ENCODE results near the gene DOCK10.

DNA sequence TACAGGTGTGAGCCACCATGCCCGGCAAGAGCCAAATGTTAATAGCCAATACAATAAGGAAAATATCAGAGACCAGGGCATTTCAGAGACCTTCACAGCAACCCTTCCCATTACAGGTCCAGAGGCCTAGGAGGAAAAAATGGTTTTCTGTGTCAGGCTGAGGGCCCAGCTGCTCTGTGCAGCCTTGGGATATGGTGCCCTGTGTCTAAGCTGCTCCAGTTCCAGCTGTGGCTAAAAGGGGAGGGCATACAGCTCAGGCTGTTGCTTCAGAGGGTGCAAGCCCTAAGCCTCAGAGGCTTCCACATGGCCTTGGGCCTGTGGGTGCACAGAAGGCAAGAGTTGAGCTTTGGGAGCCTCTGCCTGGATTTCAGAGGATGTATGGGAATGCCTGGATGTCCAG, 306.0 kb downstream of the DOCK10 start:
- TF ChIP-seq, protein P1, sequence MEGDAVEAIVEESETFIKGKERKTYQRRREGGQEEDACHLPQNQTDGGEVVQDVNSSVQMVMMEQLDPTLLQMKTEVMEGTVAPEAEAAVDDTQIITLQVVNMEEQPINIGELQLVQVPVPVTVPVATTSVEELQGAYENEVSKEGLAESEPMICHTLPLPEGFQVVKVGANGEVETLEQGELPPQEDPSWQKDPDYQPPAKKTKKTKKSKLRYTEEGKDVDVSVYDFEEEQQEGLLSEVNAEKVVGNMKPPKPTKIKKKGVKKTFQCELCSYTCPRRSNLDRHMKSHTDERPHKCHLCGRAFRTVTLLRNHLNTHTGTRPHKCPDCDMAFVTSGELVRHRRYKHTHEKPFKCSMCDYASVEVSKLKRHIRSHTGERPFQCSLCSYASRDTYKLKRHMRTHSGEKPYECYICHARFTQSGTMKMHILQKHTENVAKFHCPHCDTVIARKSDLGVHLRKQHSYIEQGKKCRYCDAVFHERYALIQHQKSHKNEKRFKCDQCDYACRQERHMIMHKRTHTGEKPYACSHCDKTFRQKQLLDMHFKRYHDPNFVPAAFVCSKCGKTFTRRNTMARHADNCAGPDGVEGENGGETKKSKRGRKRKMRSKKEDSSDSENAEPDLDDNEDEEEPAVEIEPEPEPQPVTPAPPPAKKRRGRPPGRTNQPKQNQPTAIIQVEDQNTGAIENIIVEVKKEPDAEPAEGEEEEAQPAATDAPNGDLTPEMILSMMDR (conservative IDR thresholded peaks at IDR 0.05; ENCODE audit: low read length): no peak
- no peak for TF ChIP-seq EZH2phosphoT487 (IDR thresholded peaks at IDR 0.05; ENCODE audit: borderline replicate concordance, low read depth, low read length)
